HG03103 (cell line): ENCODE data around the gene ERCC1.

Source experiments
- ATAC-seq: cut with Tn5 transposase; IDR thresholded peaks from one replicate; pipeline ENCODE4 v1.9.1; 2021; ENCODE audit warnings: low read depth; ENCODE audit not compliant: unreplicated experiment

Gene ERCC1

GRCh38 chr19:45456500-45456815 lies 32.7 kb upstream of the ERCC1 start:
- ATAC-seq: no peak

GRCh38 chr19:45455707-45456499 lies 32.2 kb upstream of the ERCC1 start:
- ATAC-seq: peak; percentile 29

GRCh38 chr19:45451850-45452387 lies 28.2 kb upstream of the ERCC1 start:
- ATAC-seq: no peak

- ATAC-seq: no peak
Observed at GRCh38 chr19:45451131-45451849, 27.6 kb upstream of the ERCC1 start.

- no peak for ATAC-seq
Observed at GRCh38 chr19:45450012-45450333, 26.3 kb upstream of the ERCC1 start.

- ATAC-seq: no peak
Observed at GRCh38 chr19:45448887-45449299, 25.2 kb upstream of the ERCC1 start.

- no peak for ATAC-seq
Observed at GRCh38 chr19:45448425-45448756, 24.7 kb upstream of the ERCC1 start.

- ATAC-seq: no peak
Observed at GRCh38 chr19:45446944-45447343, 23.2 kb upstream of the ERCC1 start.

GRCh38 chr19:45446295-45446694 lies 22.6 kb upstream of the ERCC1 start:
- no peak for ATAC-seq

- ATAC-seq: no peak
Observed at GRCh38 chr19:45445139-45445538, 21.4 kb upstream of the ERCC1 start.

- ATAC-seq: peak; percentile 47
Observed at GRCh38 chr19:45444318-45445041, 20.8 kb upstream of the ERCC1 start.

- no peak for ATAC-seq
Observed at GRCh38 chr19:45443462-45444317, 20.0 kb upstream of the ERCC1 start.

- ATAC-seq: no peak
Observed at GRCh38 chr19:45442778-45443461, 19.2 kb upstream of the ERCC1 start.

GRCh38 chr19:45442408-45442777 lies 18.7 kb upstream of the ERCC1 start:
- ATAC-seq: no peak

- ATAC-seq: no peak
Observed at GRCh38 chr19:45440873-45441654, 17.3 kb upstream of the ERCC1 start.

- ATAC-seq: no peak
Observed at GRCh38 chr19:45440259-45440638, 16.5 kb upstream of the ERCC1 start.

GRCh38 chr19:45439569-45440258 lies 16.0 kb upstream of the ERCC1 start:
- ATAC-seq: peak; percentile 39

- no peak for ATAC-seq
Observed at GRCh38 chr19:45439190-45439568, 15.5 kb upstream of the ERCC1 start.

GRCh38 chr19:45437328-45437727 lies 13.6 kb upstream of the ERCC1 start:
- ATAC-seq: no peak
